Measurements from ENCODE around the gene OR12D1. TPM values are rescaled to one million over a fixed set of nuclear protein-coding genes. Genes with fewer than 3 reads are reported as not detected.

The OR12D1 gene
- total RNA-seq = not detected

DNA sequence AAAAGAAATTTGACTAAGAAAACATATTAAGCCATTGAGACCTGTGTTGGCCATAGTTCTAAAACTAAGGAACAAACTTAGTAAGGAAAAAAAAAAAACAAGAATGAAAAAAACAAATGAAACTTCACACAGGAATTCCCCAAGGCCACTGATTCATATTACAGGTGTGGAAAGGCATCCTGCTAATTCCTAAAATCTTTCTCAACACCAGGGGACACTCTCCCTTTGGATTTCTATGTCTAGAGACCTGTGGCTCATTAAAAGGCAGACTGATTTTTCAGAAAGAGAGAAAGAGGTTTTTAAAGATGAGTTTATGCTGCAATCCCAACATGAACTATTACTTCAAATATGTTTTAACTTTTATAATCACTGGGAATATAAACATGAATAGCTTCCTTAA, at the start of gene OR12D1:
Gene OR12D1, plus strand, starts transcription at position 341 of the 400 bp plus-strand sequence.
- H3K9me3 ChIP-seq = peaks cover 0 to 15% of the 10 kb centered on the region in 2 donors
- TF ChIP-seq, protein P1, sequence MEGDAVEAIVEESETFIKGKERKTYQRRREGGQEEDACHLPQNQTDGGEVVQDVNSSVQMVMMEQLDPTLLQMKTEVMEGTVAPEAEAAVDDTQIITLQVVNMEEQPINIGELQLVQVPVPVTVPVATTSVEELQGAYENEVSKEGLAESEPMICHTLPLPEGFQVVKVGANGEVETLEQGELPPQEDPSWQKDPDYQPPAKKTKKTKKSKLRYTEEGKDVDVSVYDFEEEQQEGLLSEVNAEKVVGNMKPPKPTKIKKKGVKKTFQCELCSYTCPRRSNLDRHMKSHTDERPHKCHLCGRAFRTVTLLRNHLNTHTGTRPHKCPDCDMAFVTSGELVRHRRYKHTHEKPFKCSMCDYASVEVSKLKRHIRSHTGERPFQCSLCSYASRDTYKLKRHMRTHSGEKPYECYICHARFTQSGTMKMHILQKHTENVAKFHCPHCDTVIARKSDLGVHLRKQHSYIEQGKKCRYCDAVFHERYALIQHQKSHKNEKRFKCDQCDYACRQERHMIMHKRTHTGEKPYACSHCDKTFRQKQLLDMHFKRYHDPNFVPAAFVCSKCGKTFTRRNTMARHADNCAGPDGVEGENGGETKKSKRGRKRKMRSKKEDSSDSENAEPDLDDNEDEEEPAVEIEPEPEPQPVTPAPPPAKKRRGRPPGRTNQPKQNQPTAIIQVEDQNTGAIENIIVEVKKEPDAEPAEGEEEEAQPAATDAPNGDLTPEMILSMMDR (IDR thresholded peaks at IDR 0.05) = no peak
- H3K36me3 ChIP-seq = no peaks in the 10 kb centered on the region
- H3K4me1 ChIP-seq = no peaks in the 10 kb centered on the region
- no peak within 1 kb of the TSS for H3K27ac ChIP-seq
- H3K27me3 ChIP-seq = no peaks in the 10 kb centered on the region
- no peak for DNase-seq (ENCODE audit: low spot score)
- no peak within 1 kb of the TSS for H3K4me3 ChIP-seq

DNA sequence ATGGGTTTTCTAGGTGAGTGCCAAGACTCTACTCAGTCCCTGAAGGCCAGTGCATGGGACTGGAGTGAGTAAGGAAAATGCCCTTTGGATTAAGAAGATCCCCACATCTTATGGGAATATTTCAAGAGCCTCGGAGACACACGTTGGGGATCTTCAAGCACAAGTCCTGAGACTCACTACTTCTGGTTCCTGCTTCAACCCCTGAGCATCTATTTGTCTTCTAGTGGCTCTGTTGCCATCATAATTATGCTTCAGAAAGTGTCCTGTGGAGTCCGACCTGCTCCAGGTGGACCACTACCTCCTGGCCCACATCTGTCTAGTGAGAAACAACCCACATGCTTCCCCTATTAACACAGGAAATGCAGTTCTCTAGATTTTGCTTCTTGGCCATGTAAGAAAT, 46.0 kb upstream of the OR12D1 start, which contains the start of gene OR5V1:
Gene OR5V1, minus strand, starts transcription at position 101 of the 400 bp plus-strand sequence. CDS start 12,670 bp downstream, outside the sequence.
- H3K4me1 ChIP-seq = no peaks in the 10 kb centered on the region
- H3K4me3 ChIP-seq = no peak within 1 kb of the TSS
- TF ChIP-seq, protein P1 (IDR thresholded peaks at IDR 0.05) = no peak
- no peaks in the 10 kb centered on the region for H3K9me3 ChIP-seq
- DNase-seq (ENCODE audit: low spot score) = no peak
- H3K36me3 ChIP-seq = no peaks in the 10 kb centered on the region
- H3K27me3 ChIP-seq = no peaks in the 10 kb centered on the region
- H3K27ac ChIP-seq = no peak within 1 kb of the TSS

DNA sequence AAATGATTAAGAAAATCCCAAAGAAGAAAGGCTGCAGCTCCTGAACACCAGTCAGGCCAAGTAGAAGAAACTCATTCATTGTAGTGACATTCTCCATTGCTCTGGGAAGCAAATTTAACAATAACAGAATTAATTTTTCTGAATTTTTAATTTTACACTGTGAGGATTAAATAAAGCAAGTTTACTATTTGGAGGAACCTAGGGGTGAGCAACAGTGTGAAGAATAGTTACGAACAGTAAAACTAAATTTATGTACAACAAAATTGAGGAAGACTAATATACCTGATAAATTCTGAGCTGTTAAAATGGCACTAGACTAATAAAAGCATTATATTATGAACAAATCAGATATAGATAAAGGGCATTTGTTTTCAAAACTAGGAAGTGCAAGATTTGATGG, 39.5 kb upstream of the OR12D1 start, which contains the start of gene OR12D3:
Gene OR12D3, minus strand, starts transcription at position 101 of the 400 bp plus-strand sequence. Its CDS starts 4 bp downstream, at position 97.
- Histone ChIP-seq H3K27me3 (no peaks in the 10 kb centered on the region), H3K27ac (no peak within 1 kb of the TSS), H3K9me3 (peaks cover 0 to 3% of the 10 kb centered on the region in 2 donors), H3K36me3 (no peaks in the 10 kb centered on the region), H3K4me1 (no peaks in the 10 kb centered on the region), H3K4me3 (no peak within 1 kb of the TSS)
- TF ChIP-seq, protein P1 (IDR thresholded peaks at IDR 0.05) = no peak
- DNase-seq (ENCODE audit: low spot score) = no peak

DNA sequence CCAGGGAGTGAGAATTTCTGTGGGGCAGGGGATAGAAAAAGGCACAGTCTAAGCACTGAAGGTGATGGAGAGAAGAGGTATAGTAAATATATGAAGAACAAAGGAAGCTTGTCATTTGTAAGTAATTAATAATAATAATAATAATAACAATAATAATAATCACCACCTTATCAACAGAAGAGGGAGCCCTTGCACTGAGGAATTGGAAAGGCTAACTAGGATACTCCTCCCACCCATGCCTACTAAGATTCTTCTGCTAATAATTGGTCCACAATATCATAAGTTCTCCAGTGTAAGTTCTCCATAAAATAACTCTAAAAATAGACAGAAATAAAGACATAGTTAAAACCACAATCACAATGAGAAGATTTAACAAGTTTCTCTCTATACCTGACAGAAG, 38.7 kb upstream of the OR12D1 start:
- TF ChIP-seq, protein P1 (IDR thresholded peaks at IDR 0.05) = no peak
- H3K27ac ChIP-seq = no peak overlapping the region
- DNase-seq (ENCODE audit: low spot score) = no peak

DNA sequence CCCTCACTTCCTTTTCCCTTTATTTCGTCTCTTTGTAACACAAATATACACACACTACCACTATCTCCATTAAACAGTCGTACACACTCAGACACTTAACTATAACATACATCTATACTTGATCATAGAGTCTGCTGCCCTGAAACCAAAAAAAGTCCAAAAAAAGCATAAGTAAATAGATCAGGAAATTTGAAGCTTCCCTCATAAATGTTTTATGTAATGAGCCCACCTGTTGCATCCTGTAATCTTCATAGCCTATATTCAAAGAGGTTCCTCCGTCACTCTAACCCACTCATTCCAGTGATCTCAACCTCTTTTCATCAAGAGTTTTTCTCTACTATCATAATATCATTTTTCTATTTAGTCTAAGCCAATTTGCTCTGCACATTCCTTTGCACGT, 26.2 kb upstream of the OR12D1 start:
- Histone ChIP-seq H3K4me3 (no peak overlapping the region), H3K36me3 (no peaks in the 10 kb centered on the region), H3K9me3 (no peaks in the 10 kb centered on the region), H3K27me3 (no peaks in the 10 kb centered on the region), H3K4me1 (no peaks in the 10 kb centered on the region), H3K27ac (no peak overlapping the region)
- no peak for DNase-seq (ENCODE audit: low spot score)
- TF ChIP-seq, protein P1 (IDR thresholded peaks at IDR 0.05) = no peak

More for the DNA sequence above, 38.7 kb upstream of the OR12D1 start:
- Histone ChIP-seq H3K4me1 (no peaks in the 10 kb centered on the region), H3K4me3 (no peak overlapping the region), H3K36me3 (no peaks in the 10 kb centered on the region), H3K27me3 (no peaks in the 10 kb centered on the region), H3K9me3 (peaks cover 0 to 3% of the 10 kb centered on the region in 2 donors)

DNA sequence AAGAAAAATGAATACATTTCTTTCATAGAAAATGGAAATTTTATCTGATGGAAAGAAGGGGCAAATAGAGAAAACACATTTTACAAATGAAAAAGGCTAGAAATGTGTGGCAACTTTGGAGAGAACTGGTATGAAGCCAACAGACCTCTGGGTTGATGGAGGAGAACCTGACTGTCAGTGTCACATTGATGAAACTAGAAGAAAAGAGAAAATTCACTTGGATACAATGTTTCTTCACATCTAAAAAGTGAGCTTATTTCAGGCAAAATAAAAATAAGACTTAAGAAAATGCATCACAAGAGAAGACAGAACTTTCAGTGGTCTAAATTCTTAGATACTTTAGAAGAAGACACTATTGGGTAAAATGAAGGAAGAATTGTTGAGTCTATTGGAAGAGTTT, 19.4 kb upstream of the OR12D1 start, which contains the start of gene OR12D2:
Gene OR12D2, plus strand, starts transcription at position 301 of the 400 bp plus-strand sequence. CDS start 1,069 bp downstream, outside the sequence.
- TF ChIP-seq, protein P1 (IDR thresholded peaks at IDR 0.05) = no peak
- Histone ChIP-seq H3K9me3 (no peaks in the 10 kb centered on the region), H3K36me3 (no peaks in the 10 kb centered on the region), H3K27ac (no peak within 1 kb of the TSS), H3K4me1 (no peaks in the 10 kb centered on the region), H3K4me3 (no peak within 1 kb of the TSS), H3K27me3 (no peaks in the 10 kb centered on the region)
- no peak for DNase-seq (ENCODE audit: low spot score)

Measured in right atrium auricular region (tissue), 2 donors.